ENCODE results near the gene PHTF2.

Gene PHTF2

GRCh38 chr7:77811516-77812289 lies 13.1 kb downstream of the PHTF2 start:
- no peak overlapping the region for H3K4me3 ChIP-seq
- peaks cover 54 to 70% (median 60%) of the 10 kb centered on the region in 11 experiments for H3K9me3 ChIP-seq (replicated peaks in 1 of 11)
- TF ChIP-seq Cebpa-rat (IDR thresholded peaks at IDR 0.05) = no peak
- H3K27ac ChIP-seq = no peak overlapping the region
- peak overlapping the region in 2 of 11 experiments; percentile 35 to 45; a peak in 3 of 22 replicates for H3K4me2 ChIP-seq
- peaks cover 7 to 48% (median 35%) of the 10 kb centered on the region in 11 experiments for H3K36me3 ChIP-seq
- H3K4me1 ChIP-seq = peaks cover 0 to 27% (median 0%) of the 10 kb centered on the region in 10 experiments; a peak in 7 of 20 replicates
- H3K27me3 ChIP-seq = no peaks in the 10 kb centered on the region
- peaks cover 0 to 4% (median 0%) of the 10 kb centered on the region in 11 experiments; a peak in 1 of 22 replicates for H4K20me1 ChIP-seq
- H3K9ac ChIP-seq = no peak overlapping the region

GRCh38 chr7:77812290-77812685 lies 13.7 kb downstream of the PHTF2 start:
- Histone ChIP-seq H3K27me3 (no peaks in the 10 kb centered on the region), H3K4me1 (peaks cover 0 to 27% (median 0%) of the 10 kb centered on the region in 10 experiments; a peak in 7 of 20 replicates), H3K9ac (no peak overlapping the region), H3K4me2 (peak overlapping the region in 2 of 11 experiments; percentile 35 to 45; a peak in 3 of 22 replicates), H4K20me1 (peaks cover 0 to 4% (median 0%) of the 10 kb centered on the region in 11 experiments; a peak in 1 of 22 replicates), H3K36me3 (peaks cover 13 to 49% (median 35%) of the 10 kb centered on the region in 11 experiments), H3K27ac (no peak overlapping the region), H3K9me3 (replicated peaks in 1 of 11) (peaks cover 54 to 70% (median 60%) of the 10 kb centered on the region in 11 experiments), H3K4me3 (no peak overlapping the region)
- TF ChIP-seq Cebpa-rat (IDR thresholded peaks at IDR 0.05) = no peak

DNA sequence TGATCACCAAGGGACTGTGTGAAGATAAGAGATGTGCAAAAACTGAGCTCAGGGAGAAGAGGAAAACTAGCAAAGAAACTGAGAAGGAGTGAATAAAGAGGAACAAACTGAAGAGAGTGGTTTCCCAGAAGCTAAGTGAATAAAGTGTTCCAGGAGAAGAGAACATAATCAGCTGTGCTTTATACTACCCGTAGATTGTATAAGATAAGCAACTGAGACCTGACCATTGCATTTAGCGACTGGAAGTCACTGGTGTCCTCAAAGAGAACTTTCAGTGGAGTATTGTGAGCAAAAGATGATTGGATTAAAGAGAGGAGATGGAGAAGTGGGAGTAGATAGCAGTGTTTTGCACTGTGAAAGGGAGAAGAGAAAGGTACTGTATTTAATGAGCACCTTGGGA lies 14.6 kb downstream of the PHTF2 start:
- H3K4me3 ChIP-seq = no peak overlapping the region
- TF ChIP-seq Cebpa-rat (IDR thresholded peaks at IDR 0.05) = no peak
- H3K27me3 ChIP-seq = no peaks in the 10 kb centered on the region
- no peak overlapping the region for H3K27ac ChIP-seq
- H3K36me3 ChIP-seq = peaks cover 22 to 52% (median 40%) of the 10 kb centered on the region in 11 experiments
- peaks cover 54 to 70% (median 60%) of the 10 kb centered on the region in 11 experiments for H3K9me3 ChIP-seq (replicated peaks in 1 of 11)
- peak overlapping the region in 3 of 11 experiments; percentile 45 to 78 (median 47); a peak in 6 of 22 replicates for H3K4me2 ChIP-seq
- peaks cover 0 to 4% (median 0%) of the 10 kb centered on the region in 11 experiments; a peak in 1 of 22 replicates for H4K20me1 ChIP-seq
- no peak overlapping the region for H3K9ac ChIP-seq
- H3K4me1 ChIP-seq = peaks cover 0 to 27% (median 0%) of the 10 kb centered on the region in 10 experiments; a peak in 7 of 20 replicates

DNA sequence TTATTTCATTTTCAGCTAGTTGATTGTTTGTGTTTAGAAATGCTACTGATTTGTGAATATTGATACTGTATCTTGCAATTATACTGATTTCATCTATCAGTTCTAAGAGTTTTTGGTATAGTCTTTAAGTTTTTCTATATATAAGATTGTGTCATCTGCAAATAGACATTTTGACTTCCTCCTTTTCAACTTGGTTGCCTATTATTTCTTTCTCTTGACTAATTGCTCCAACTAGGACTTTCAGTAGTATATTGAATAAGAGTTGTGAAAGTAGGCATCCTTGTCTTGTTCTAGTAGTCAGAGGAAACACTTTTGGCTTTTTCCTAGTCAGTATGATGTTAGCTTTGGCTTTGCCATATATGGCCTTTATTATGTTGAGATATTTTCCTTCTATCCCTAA lies 20.4 kb downstream of the PHTF2 start:
- TF ChIP-seq Cebpa-rat (IDR thresholded peaks at IDR 0.05) = no peak
- Histone ChIP-seq H3K27me3 (no peaks in the 10 kb centered on the region), H3K9ac (no peak overlapping the region), H3K9me3 (replicated peaks in 1 of 11) (peaks cover 77 to 92% (median 83%) of the 10 kb centered on the region in 11 experiments), H3K27ac (no peak overlapping the region), H4K20me1 (no peaks in the 10 kb centered on the region), H3K4me2 (peak overlapping the region in 1 of 11 experiments; percentile 8; a peak in 1 of 22 replicates), H3K4me1 (peaks cover 7 to 25% (median 9%) of the 10 kb centered on the region in 10 experiments; a peak in 19 of 20 replicates), H3K4me3 (no peak overlapping the region), H3K36me3 (peaks cover 47 to 71% (median 61%) of the 10 kb centered on the region in 11 experiments)

- no peak overlapping the region for H3K27ac ChIP-seq
- no peak overlapping the region for H3K9ac ChIP-seq
- H3K4me3 ChIP-seq = peak overlapping the region in 2 of 10 experiments; percentile 1 to 22; a peak in 1 of 20 replicates
- no peak for TF ChIP-seq Cebpa-rat (IDR thresholded peaks at IDR 0.05)
- peaks cover 80 to 93% (median 85%) of the 10 kb centered on the region in 11 experiments for H3K9me3 ChIP-seq (replicated peaks in 1 of 11)
- no peaks in the 10 kb centered on the region for H4K20me1 ChIP-seq
- H3K27me3 ChIP-seq = no peaks in the 10 kb centered on the region
- no peak overlapping the region for H3K4me2 ChIP-seq
- peaks cover 13 to 40% (median 23%) of the 10 kb centered on the region in 10 experiments for H3K4me1 ChIP-seq
- peaks cover 43 to 62% (median 56%) of the 10 kb centered on the region in 11 experiments for H3K36me3 ChIP-seq
These were observed 22.4 kb downstream of the PHTF2 start for GRCh38 chr7:77820967-77821366.

DNA sequence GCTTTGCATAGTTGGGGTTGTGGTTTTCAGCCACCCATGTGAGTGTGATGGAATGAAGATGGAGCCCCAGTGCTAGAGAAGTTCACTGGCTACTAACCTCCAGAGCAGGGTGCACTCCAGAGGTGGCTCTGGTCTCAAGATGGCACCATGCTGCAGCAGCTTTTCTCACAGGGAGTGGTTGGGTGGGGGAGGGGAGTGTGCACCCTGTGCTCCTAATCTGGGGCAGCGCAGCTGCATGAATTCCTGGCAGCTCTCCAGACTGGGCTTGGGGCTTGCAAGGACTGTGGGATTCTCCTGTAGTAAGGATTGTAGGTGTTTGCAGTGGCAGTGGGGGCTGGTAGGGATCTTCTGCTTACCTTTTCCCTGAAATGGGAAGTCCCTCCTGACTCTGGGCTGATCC lies 23.7 kb downstream of the PHTF2 start:
- Histone ChIP-seq H3K4me3 (peak overlapping the region in 2 of 10 experiments; percentile 4 to 5; a peak in 1 of 20 replicates), H3K9me3 (replicated peaks in 1 of 11) (peaks cover 75 to 94% (median 81%) of the 10 kb centered on the region in 11 experiments), H4K20me1 (no peaks in the 10 kb centered on the region), H3K9ac (no peak overlapping the region), H3K36me3 (peaks cover 30 to 54% (median 44%) of the 10 kb centered on the region in 11 experiments), H3K27ac (peak overlapping the region in 3 of 11 experiments; percentile 13 to 39 (median 22); a peak in 3 of 22 replicates), H3K27me3 (no peaks in the 10 kb centered on the region), H3K4me2 (peak overlapping the region in 1 of 11 experiments; percentile 10; a peak in 3 of 22 replicates), H3K4me1 (peaks cover 14 to 41% (median 23%) of the 10 kb centered on the region in 10 experiments)
- TF ChIP-seq Cebpa-rat (IDR thresholded peaks at IDR 0.05) = no peak

- peaks cover 18 to 40% (median 31%) of the 10 kb centered on the region in 11 experiments; a peak in 21 of 22 replicates for H3K36me3 ChIP-seq
- H3K27me3 ChIP-seq = no peaks in the 10 kb centered on the region
- peak overlapping the region; percentile 56 to 92 (median 79); a peak in 20 of 22 replicates for H3K27ac ChIP-seq
- H3K9ac ChIP-seq = peak overlapping the region in 8 of 11 experiments; percentile 46 to 72 (median 65); a peak in 14 of 22 replicates
- H3K9me3 ChIP-seq (replicated peaks in 1 of 11) = peaks cover 60 to 84% (median 68%) of the 10 kb centered on the region in 11 experiments
- peak overlapping the region; percentile 43 to 88 (median 63); a peak in 19 of 22 replicates for H3K4me2 ChIP-seq
- no peak for TF ChIP-seq Cebpa-rat (IDR thresholded peaks at IDR 0.05)
- peak overlapping the region in 4 of 10 experiments; percentile 24 to 46 (median 38); a peak in 4 of 20 replicates for H3K4me3 ChIP-seq
- H4K20me1 ChIP-seq = no peaks in the 10 kb centered on the region
- peaks cover 15 to 54% (median 24%) of the 10 kb centered on the region in 10 experiments for H3K4me1 ChIP-seq
These were observed 25.2 kb downstream of the PHTF2 start for GRCh38 chr7:77823787-77824186.

DNA sequence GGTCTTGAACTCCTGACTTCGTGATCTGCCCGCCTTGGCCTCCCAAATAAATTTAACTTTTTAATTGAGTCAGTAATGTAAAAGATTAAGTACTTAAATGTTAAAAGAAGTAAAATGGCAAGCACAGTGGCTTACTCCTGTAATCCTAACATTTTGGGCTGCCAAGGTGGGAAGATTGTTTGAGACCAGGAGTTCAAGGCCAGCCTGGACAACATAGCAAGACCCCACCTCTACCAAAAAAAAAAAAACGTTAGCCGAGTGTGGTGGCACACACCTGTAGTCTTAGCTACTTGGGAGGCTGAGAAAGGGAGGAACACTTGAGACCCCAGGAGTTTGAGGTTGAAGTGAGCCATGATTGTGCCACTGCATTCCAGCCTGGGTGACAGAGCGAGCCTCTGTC lies 26.1 kb downstream of the PHTF2 start:
- Histone ChIP-seq H3K36me3 (peaks cover 16 to 38% (median 28%) of the 10 kb centered on the region in 11 experiments; a peak in 21 of 22 replicates), H3K4me1 (peaks cover 15 to 53% (median 24%) of the 10 kb centered on the region in 10 experiments), H3K4me3 (peak overlapping the region in 2 of 10 experiments; percentile 46 to 49; a peak in 2 of 20 replicates), H3K27me3 (no peaks in the 10 kb centered on the region), H3K4me2 (peak overlapping the region; percentile 43 to 88 (median 63); a peak in 21 of 22 replicates), H3K27ac (peak overlapping the region; percentile 56 to 92 (median 79); a peak in 20 of 22 replicates), H3K9me3 (replicated peaks in 1 of 11) (peaks cover 52 to 76% (median 60%) of the 10 kb centered on the region in 11 experiments), H3K9ac (peak overlapping the region in 7 of 11 experiments; percentile 7 to 72 (median 52); a peak in 9 of 22 replicates), H4K20me1 (no peaks in the 10 kb centered on the region)
- 0 out of 22 replicates have a peak, but pooled peaks of 1 of the 11 experiments have one; percentile 2 for TF ChIP-seq Cebpa-rat (IDR thresholded peaks at IDR 0.05)
